ENCODE results near the gene HIPK3.

The HIPK3 gene

DNA sequence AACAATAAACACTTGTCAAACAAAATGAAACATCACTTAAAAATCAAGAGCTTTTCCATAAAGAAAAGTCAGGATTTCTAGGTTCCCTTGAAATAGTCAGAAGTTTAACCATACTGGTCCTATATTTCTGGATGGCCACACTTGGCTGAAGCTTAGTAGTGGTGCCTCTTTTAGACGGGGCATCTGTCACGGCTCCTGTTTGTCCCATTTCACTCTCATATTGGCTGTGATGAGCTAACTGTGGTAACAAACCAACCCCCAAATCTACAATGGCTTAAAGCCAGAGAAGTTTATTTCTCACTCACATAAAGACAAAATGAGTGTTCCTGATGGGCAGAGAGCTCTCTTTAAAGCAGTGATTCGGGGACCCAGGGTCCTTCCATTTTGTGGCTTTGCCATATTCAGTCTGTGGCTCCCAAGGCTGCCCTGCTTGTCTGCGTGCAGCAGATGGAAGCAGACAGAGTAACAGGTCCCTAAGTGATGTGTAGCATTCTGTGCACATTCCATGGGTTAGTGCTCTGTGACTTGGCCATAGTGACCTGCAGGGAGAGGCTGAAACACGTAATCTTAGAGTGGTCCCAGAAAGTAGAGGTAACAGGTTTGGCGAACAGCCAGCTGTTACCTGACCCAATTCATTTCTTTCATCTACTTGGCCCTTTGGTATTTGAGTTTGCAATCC, 137.4 kb downstream of the HIPK3 start:
- no peak for DNase-seq (ENCODE audit: low spot score)

DNA sequence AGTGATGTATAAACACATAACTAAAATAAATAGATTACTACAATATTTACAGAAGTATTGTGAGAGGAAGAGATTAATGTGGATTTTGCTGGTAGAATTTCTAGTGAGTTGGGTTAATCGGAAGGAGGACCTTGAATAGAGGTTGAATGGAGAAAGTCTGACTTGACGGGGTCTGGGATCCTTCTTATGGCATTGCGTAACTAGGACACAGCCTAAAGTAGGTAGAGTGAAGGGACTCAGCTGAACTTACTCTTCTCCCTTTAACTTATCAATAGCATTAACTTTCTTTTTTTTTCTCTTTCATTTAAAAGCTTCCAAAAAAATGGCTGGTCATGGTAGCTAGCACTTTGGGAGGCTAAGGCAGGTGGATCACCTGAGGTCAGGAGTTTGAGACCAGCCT, 139.2 kb downstream of the HIPK3 start:
- no peak for DNase-seq (ENCODE audit: low spot score)

DNA sequence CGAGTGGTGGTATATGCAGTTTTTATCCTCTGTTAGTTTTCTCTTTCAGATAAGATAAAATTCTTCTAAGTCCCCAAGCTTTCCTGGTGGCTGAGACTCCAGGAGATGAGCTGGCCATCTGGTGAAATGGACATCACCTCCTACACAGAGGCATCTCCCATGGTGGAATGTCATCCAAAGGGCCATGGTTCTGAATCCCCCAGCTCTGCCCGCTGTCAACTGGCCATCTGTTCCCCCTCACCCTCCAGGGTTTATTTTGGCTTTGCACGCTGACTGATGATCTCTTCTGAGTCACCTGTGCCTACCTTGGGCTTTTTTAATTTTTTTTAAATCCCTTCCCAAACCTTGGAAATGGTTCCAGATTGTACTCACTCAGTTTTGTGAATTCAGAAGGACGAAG, 142.2 kb downstream of the HIPK3 start:
- no peak for DNase-seq (ENCODE audit: low spot score)

DNA sequence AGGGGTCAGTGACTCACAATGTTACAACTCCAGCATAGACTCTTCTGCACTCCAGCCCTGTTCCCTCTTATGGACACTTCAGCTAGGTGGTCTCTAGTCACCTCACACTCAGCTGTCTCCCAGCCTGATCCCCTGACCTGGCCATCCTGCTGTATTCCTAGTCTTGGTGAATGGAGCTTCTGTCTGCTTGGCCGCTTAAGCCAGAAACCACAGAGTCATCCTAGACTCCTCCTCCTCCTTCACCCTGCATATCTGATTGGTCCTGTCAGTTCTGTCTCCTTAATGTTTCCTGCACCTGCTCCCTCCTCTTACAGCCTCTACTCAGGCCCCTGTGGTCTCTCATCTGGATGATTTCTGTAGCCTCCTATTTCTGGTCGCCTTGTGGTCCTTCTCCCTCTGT, 144.9 kb downstream of the HIPK3 start:
- DNase-seq (ENCODE audit: low spot score), result no peak

DNA sequence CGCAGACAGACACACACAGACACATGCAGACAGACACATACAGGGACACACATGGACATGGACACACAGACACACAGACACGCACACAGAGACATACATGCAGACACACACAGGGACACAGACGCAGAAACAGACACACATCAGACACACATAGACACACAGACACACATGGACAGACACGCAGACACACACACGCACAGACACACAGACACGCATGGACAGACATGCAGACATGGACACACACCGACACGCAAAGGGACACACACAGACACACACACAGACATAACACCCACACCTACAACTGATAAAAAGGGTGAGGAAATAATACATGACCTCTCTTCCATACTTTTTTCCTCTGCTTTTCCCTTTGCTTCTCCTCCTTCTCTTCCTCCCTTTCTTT, 146.2 kb downstream of the HIPK3 start:
- no peak for DNase-seq (ENCODE audit: low spot score)

DNA sequence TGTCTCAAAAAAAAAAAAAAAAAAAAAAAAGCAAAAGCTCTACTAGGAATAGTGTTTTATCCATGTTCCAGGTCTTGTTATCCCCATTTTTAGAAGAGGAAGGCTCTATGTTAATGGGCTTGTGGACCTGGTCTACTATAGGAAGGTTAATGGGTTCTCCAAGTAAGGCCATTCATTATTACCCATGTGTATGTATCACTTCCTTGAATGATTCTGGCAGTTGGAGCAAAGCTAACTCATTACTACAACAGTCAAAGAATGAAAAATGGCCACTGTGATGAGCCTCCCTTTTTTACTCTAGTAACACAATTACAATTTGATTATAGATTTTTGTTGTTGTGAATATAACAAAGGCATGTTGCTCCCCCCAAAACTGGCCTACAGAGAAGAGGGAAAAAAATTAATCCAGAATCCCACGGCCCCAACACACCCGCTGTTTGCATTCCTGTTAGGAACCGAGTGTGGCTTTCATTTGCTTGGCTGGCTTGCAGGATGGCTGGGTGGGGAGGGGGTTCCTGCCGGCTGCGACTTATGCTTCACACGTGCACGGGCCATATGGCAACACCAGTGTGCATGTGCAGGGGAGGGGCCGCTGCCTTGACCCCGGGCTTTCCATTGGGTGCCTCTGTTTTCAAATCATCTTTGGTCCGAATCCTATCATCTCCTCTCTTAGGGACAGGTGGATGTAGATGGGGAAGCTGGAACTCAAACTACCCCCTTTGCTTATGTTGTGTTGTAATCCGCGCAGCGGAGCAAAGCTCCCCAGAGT, 148.8 kb downstream of the HIPK3 start:
- DNase-seq (ENCODE audit: low spot score), result no peak

Measured in D341Med (cell line).